Neural crest cell (in vitro differentiated cells): ENCODE measurements around the gene MAP2K1. TPM values are rescaled to one million over a fixed set of nuclear protein-coding genes. Genes with fewer than 3 reads are reported as not detected.

Experiments
- DNase-seq: peaks from one replicate; pipeline ENCODE4 v3.0.0; 2021; ENCODE audit warnings: low read depth, mixed read lengths, low spot score
- H3K27ac Mint-ChIP-seq: one replicate; pipeline ENCODE4 v1.8.0; 2021; ENCODE audit warnings: mild to moderate bottlenecking, mixed read lengths; ENCODE audit not compliant: unreplicated experiment
- H3K27me3 Mint-ChIP-seq: 2 replicates; pipeline ENCODE4 v1.8.0; 2021; ENCODE audit warnings: low read depth, mild to moderate bottlenecking, mixed read lengths
- H3K36me3 Mint-ChIP-seq: 2 replicates; pipeline ENCODE4 v1.8.0; 2021; ENCODE audit warnings: low read depth, mild to moderate bottlenecking, mixed read lengths
- H3K4me1 Mint-ChIP-seq: 2 replicates; pipeline ENCODE4 v1.8.0; 2021; ENCODE audit warnings: mixed read lengths
- H3K4me3 Mint-ChIP-seq: one replicate; pipeline ENCODE4 v1.8.0; 2021; ENCODE audit warnings: mild to moderate bottlenecking, mixed read lengths
- H3K9me3 Mint-ChIP-seq: 2 replicates; pipeline ENCODE4 v1.8.0; 2021; ENCODE audit warnings: mixed read lengths
- total RNA-seq: library from RNA; stranded (reverse); gene quantifications from 2 replicates; pipeline ENCODE4 v1.2.1, GENCODE V29; 2021
- TF ChIP-seq, protein P1 (sequence below): fragments of 200-600 bp; sonication (generic); conservative IDR thresholded peaks from 2 replicates; pipeline ENCODE4 v1.5.0; 2021; ENCODE audit warnings: antibody characterized with exemption, mild to moderate bottlenecking

MAP2K1 gene
- total RNA-seq, 1 donor from 2014 or later: 43.3 TPM

- DNase-seq: no peak
- Mint-ChIP-seq H3K9me3 (no peaks in the 10 kb centered on the region), H3K27me3 (no peaks in the 10 kb centered on the region), H3K4me1 (peaks cover 14% of the 10 kb centered on the region), H3K4me3 (no peak overlapping the region), H3K36me3 (no peaks in the 10 kb centered on the region), H3K27ac (no peak overlapping the region)
- TF ChIP-seq, protein P1, sequence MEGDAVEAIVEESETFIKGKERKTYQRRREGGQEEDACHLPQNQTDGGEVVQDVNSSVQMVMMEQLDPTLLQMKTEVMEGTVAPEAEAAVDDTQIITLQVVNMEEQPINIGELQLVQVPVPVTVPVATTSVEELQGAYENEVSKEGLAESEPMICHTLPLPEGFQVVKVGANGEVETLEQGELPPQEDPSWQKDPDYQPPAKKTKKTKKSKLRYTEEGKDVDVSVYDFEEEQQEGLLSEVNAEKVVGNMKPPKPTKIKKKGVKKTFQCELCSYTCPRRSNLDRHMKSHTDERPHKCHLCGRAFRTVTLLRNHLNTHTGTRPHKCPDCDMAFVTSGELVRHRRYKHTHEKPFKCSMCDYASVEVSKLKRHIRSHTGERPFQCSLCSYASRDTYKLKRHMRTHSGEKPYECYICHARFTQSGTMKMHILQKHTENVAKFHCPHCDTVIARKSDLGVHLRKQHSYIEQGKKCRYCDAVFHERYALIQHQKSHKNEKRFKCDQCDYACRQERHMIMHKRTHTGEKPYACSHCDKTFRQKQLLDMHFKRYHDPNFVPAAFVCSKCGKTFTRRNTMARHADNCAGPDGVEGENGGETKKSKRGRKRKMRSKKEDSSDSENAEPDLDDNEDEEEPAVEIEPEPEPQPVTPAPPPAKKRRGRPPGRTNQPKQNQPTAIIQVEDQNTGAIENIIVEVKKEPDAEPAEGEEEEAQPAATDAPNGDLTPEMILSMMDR: no peak
These were observed 42.8 kb downstream of the MAP2K1 start for GRCh38 chr15:66429546-66429945.

- no peak for DNase-seq
- TF ChIP-seq, protein P1: no peak
- H3K9me3 Mint-ChIP-seq: no peaks in the 10 kb centered on the region
- peaks cover 6% of the 10 kb centered on the region for H3K4me1 Mint-ChIP-seq
- peaks cover 3% of the 10 kb centered on the region for H3K36me3 Mint-ChIP-seq
- no peaks in the 10 kb centered on the region for H3K27me3 Mint-ChIP-seq
- no peak overlapping the region for H3K27ac Mint-ChIP-seq
- H3K4me3 Mint-ChIP-seq: no peak overlapping the region
These were observed 44.0 kb downstream of the MAP2K1 start for GRCh38 chr15:66430627-66431255.

DNA sequence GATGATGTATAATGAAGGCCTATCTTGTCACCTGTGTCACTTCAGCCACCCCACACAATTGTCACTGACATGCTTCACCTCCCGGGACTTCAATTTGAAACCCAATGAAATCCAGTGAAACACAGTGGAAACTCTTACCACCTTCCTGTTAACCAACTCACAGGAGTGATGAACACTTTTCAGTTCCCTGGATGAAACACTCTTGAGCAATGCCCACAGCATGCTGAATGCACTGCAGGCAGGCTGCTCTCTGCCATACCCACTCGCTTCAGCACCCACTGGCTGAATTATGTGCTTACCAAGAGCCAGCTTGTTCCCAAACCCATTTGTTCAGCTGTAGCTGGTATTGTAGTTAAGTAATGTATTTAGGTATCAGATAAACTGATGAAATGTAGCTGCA, 47.0 kb downstream of the MAP2K1 start:
- Mint-ChIP-seq H3K27me3 (no peaks in the 10 kb centered on the region), H3K9me3 (no peaks in the 10 kb centered on the region), H3K4me3 (no peak overlapping the region), H3K4me1 (peaks cover 4% of the 10 kb centered on the region), H3K36me3 (peaks cover 8% of the 10 kb centered on the region), H3K27ac (no peak overlapping the region)
- no peak for DNase-seq
- TF ChIP-seq, protein P1: no peak

GRCh38 chr15:66440501-66440900, 53.8 kb downstream of the MAP2K1 start:
- Mint-ChIP-seq H3K27ac (peak overlapping the region; percentile 57), H3K4me1 (peaks cover 10% of the 10 kb centered on the region), H3K4me3 (no peak overlapping the region), H3K9me3 (peaks cover 1% of the 10 kb centered on the region), H3K36me3 (peaks cover 14% of the 10 kb centered on the region), H3K27me3 (no peaks in the 10 kb centered on the region)
- DNase-seq: no peak
- TF ChIP-seq, protein P1: no peak

- no peaks in the 10 kb centered on the region for H3K9me3 Mint-ChIP-seq
- H3K4me1 Mint-ChIP-seq: no peaks in the 10 kb centered on the region
- H3K36me3 Mint-ChIP-seq: peaks cover 12% of the 10 kb centered on the region
- H3K27me3 Mint-ChIP-seq: no peaks in the 10 kb centered on the region
- no peak overlapping the region for H3K27ac Mint-ChIP-seq
- TF ChIP-seq, protein P1: no peak
- H3K4me3 Mint-ChIP-seq: no peak overlapping the region
- DNase-seq: no peak
These were observed 65.7 kb downstream of the MAP2K1 start for GRCh38 chr15:66452420-66452819.
